ENCODE results near the gene ALG11. TPM values are rescaled to one million over a fixed set of nuclear protein-coding genes. Genes with fewer than 3 reads are reported as not detected.
"Not testable (repeated sequence)": the region's sequence is repeated elsewhere in the genome, so short reads cannot be mapped to it uniquely, and the experiment has no call there.

ALG11 gene
- total RNA-seq, 1 donor from 2014 or later: 28.6 TPM

GRCh38 chr13:51983292-51983691 lies 28.9 kb upstream of the ALG11 start:
- intact Hi-C loops (cut with micrococcal nuclease); DNase-seq (ENCODE audit: low spot score); H3K4me3 Mint-ChIP-seq; H3K4me1 Mint-ChIP-seq (ENCODE audit: low read depth); H3K36me3 Mint-ChIP-seq (ENCODE audit: low read depth); H3K27ac Mint-ChIP-seq; H3K9me3 Mint-ChIP-seq: not testable (repeated sequence)
- peaks cover 17% of the 10 kb centered on the region for H3K27me3 Mint-ChIP-seq (ENCODE audit: insufficient read depth)

- H3K27ac Mint-ChIP-seq; intact Hi-C loops (cut with micrococcal nuclease); H3K36me3 Mint-ChIP-seq (ENCODE audit: low read depth); H3K4me3 Mint-ChIP-seq; H3K9me3 Mint-ChIP-seq; DNase-seq (ENCODE audit: low spot score); H3K4me1 Mint-ChIP-seq (ENCODE audit: low read depth): not testable (repeated sequence)
- peaks cover 17% of the 10 kb centered on the region for H3K27me3 Mint-ChIP-seq (ENCODE audit: insufficient read depth)
These were observed 27.3 kb upstream of the ALG11 start for GRCh38 chr13:51984904-51985303.

GRCh38 chr13:51988988-51989618 lies 23.1 kb upstream of the ALG11 start:
- Mint-ChIP-seq H3K27ac (no peak overlapping the region), H3K36me3 (ENCODE audit: low read depth) (no peaks in the 10 kb centered on the region), H3K9me3 (no peaks in the 10 kb centered on the region), H3K4me1 (ENCODE audit: low read depth) (no peaks in the 10 kb centered on the region), H3K4me3 (no peak overlapping the region), H3K27me3 (ENCODE audit: insufficient read depth) (peaks cover 27% of the 10 kb centered on the region)
- intact Hi-C loops (cut with micrococcal nuclease): no loop called here
- no peak for DNase-seq (ENCODE audit: low spot score)

- Mint-ChIP-seq H3K27ac (no peak overlapping the region), H3K36me3 (ENCODE audit: low read depth) (no peaks in the 10 kb centered on the region), H3K27me3 (ENCODE audit: insufficient read depth) (peaks cover 22% of the 10 kb centered on the region), H3K9me3 (no peaks in the 10 kb centered on the region), H3K4me3 (no peak overlapping the region), H3K4me1 (ENCODE audit: low read depth) (no peaks in the 10 kb centered on the region)
- no peak for DNase-seq (ENCODE audit: low spot score)
- intact Hi-C loops (cut with micrococcal nuclease): no loop called here
These were observed 18.5 kb upstream of the ALG11 start for GRCh38 chr13:51993713-51994112.

- peaks cover 30% of the 10 kb centered on the region for H3K27me3 Mint-ChIP-seq (ENCODE audit: insufficient read depth)
- no peaks in the 10 kb centered on the region for H3K36me3 Mint-ChIP-seq (ENCODE audit: low read depth)
- no peaks in the 10 kb centered on the region for H3K4me1 Mint-ChIP-seq (ENCODE audit: low read depth)
- no peaks in the 10 kb centered on the region for H3K9me3 Mint-ChIP-seq
- intact Hi-C loops (cut with micrococcal nuclease): no loop called here
- no peak overlapping the region for H3K27ac Mint-ChIP-seq
- no peak for DNase-seq (ENCODE audit: low spot score)
- H3K4me3 Mint-ChIP-seq: no peak overlapping the region
These were observed 16.3 kb upstream of the ALG11 start for GRCh38 chr13:51995677-51996551.

- Mint-ChIP-seq H3K36me3 (ENCODE audit: low read depth) (no peaks in the 10 kb centered on the region), H3K4me1 (ENCODE audit: low read depth) (no peaks in the 10 kb centered on the region), H3K27me3 (ENCODE audit: insufficient read depth) (peaks cover 28% of the 10 kb centered on the region), H3K9me3 (no peaks in the 10 kb centered on the region), H3K27ac (no peak overlapping the region), H3K4me3 (no peak overlapping the region)
- DNase-seq (ENCODE audit: low spot score): no peak
- intact Hi-C loops (cut with micrococcal nuclease): no loop called here
These were observed 15.6 kb upstream of the ALG11 start for GRCh38 chr13:51996641-51997040.

GRCh38 chr13:51997186-51997585 lies 15.0 kb upstream of the ALG11 start:
- no peak for DNase-seq (ENCODE audit: low spot score)
- Mint-ChIP-seq H3K27ac (no peak overlapping the region), H3K4me1 (ENCODE audit: low read depth) (no peaks in the 10 kb centered on the region), H3K9me3 (no peaks in the 10 kb centered on the region), H3K4me3 (no peak overlapping the region), H3K36me3 (ENCODE audit: low read depth) (no peaks in the 10 kb centered on the region), H3K27me3 (ENCODE audit: insufficient read depth) (peaks cover 28% of the 10 kb centered on the region)
- intact Hi-C loops (cut with micrococcal nuclease): no loop called here

- peaks cover 28% of the 10 kb centered on the region for H3K27me3 Mint-ChIP-seq (ENCODE audit: insufficient read depth)
These were observed 14.4 kb upstream of the ALG11 start for GRCh38 chr13:51997641-51998330.

GRCh38 chr13:51998723-51999509 lies 13.3 kb upstream of the ALG11 start:
- Mint-ChIP-seq H3K27me3 (ENCODE audit: insufficient read depth) (peaks cover 22% of the 10 kb centered on the region), H3K9me3 (no peaks in the 10 kb centered on the region), H3K36me3 (ENCODE audit: low read depth) (no peaks in the 10 kb centered on the region), H3K4me3 (no peak overlapping the region), H3K4me1 (ENCODE audit: low read depth) (no peaks in the 10 kb centered on the region), H3K27ac (no peak overlapping the region)
- intact Hi-C loops (cut with micrococcal nuclease): no loop called here
- DNase-seq (ENCODE audit: low spot score): no peak

More at GRCh38 chr13:51997641-51998330, 14.4 kb upstream of the ALG11 start:
- H3K9me3 Mint-ChIP-seq: no peaks in the 10 kb centered on the region
- H3K36me3 Mint-ChIP-seq (ENCODE audit: low read depth): no peaks in the 10 kb centered on the region
- H3K4me1 Mint-ChIP-seq (ENCODE audit: low read depth): no peaks in the 10 kb centered on the region
- H3K27ac Mint-ChIP-seq: no peak overlapping the region
- intact Hi-C loops (cut with micrococcal nuclease): no loop called here
- no peak overlapping the region for H3K4me3 Mint-ChIP-seq
- no peak for DNase-seq (ENCODE audit: low spot score)

- Mint-ChIP-seq H3K27me3 (ENCODE audit: insufficient read depth) (peaks cover 22% of the 10 kb centered on the region), H3K4me1 (ENCODE audit: low read depth) (no peaks in the 10 kb centered on the region)
These were observed 12.7 kb upstream of the ALG11 start for GRCh38 chr13:51999510-51999911.

GRCh38 chr13:51999921-52000320 lies 12.3 kb upstream of the ALG11 start:
- Mint-ChIP-seq H3K27me3 (ENCODE audit: insufficient read depth) (peaks cover 22% of the 10 kb centered on the region), H3K4me3 (no peak overlapping the region)
- intact Hi-C loops (cut with micrococcal nuclease): no loop called here

More at GRCh38 chr13:51999510-51999911, 12.7 kb upstream of the ALG11 start:
- no peak overlapping the region for H3K4me3 Mint-ChIP-seq
- no peaks in the 10 kb centered on the region for H3K9me3 Mint-ChIP-seq
- no peak for DNase-seq (ENCODE audit: low spot score)
- intact Hi-C loops (cut with micrococcal nuclease): no loop called here
- H3K27ac Mint-ChIP-seq: no peak overlapping the region
- no peaks in the 10 kb centered on the region for H3K36me3 Mint-ChIP-seq (ENCODE audit: low read depth)

GRCh38 chr13:52001120-52001731 lies 11.0 kb upstream of the ALG11 start:
- no peaks in the 10 kb centered on the region for H3K36me3 Mint-ChIP-seq (ENCODE audit: low read depth)
- intact Hi-C loops (cut with micrococcal nuclease): loop anchor here (1.0 kb wide), 5 partner anchors 10 to 449 kb away; partner anchors contain the start of genes ATP7B and VPS36
- DNase-seq (ENCODE audit: low spot score): no peak

More at GRCh38 chr13:51999921-52000320, 12.3 kb upstream of the ALG11 start:
- DNase-seq (ENCODE audit: low spot score): no peak
- Mint-ChIP-seq H3K27ac (no peak overlapping the region), H3K9me3 (no peaks in the 10 kb centered on the region), H3K4me1 (ENCODE audit: low read depth) (no peaks in the 10 kb centered on the region), H3K36me3 (ENCODE audit: low read depth) (no peaks in the 10 kb centered on the region)

More at GRCh38 chr13:52001120-52001731, 11.0 kb upstream of the ALG11 start:
- H3K9me3 Mint-ChIP-seq: no peaks in the 10 kb centered on the region
- no peak overlapping the region for H3K4me3 Mint-ChIP-seq
- H3K4me1 Mint-ChIP-seq (ENCODE audit: low read depth): no peaks in the 10 kb centered on the region
- no peak overlapping the region for H3K27ac Mint-ChIP-seq
- peaks cover 22% of the 10 kb centered on the region for H3K27me3 Mint-ChIP-seq (ENCODE audit: insufficient read depth)

Data from activated T-helper 1 cell treated with anti-CD3 and anti-CD28 coated beads, Interleukin-12 subunit alpha, Interleukin-12 subunit beta, Interleukin-2, Interleukin-4 antibody, amounts not matched to agents 30 ng/mL and 10 ng/mL and 1 ng/mL, durations not matched to agents 14 hours and 24 hours and 36 hours (primary cell).